ENCODE measurements around the gene OPN4.
A peak's percentile ranks its signal among the peaks of the same experiment; 100 is the strongest.

Gene OPN4

GRCh38 chr10:86699991-86700840 is 45.9 kb downstream of the OPN4 start:
- DNase-seq (ENCODE audit: low read depth) = no peak

GRCh38 chr10:86700851-86701617 is 46.7 kb downstream of the OPN4 start:
- no peak for DNase-seq (ENCODE audit: low read depth)

- DNase-seq (ENCODE audit: low read depth) = no peak
Observed at GRCh38 chr10:86703176-86703575, 48.8 kb downstream of the OPN4 start.

- DNase-seq (ENCODE audit: low read depth) = no peak
Observed at GRCh38 chr10:86705139-86705538, 50.8 kb downstream of the OPN4 start.

GRCh38 chr10:86705905-86706304 is 51.6 kb downstream of the OPN4 start:
- DNase-seq (ENCODE audit: low read depth) = no peak

GRCh38 chr10:86706401-86706841 is 52.1 kb downstream of the OPN4 start:
- DNase-seq (ENCODE audit: low read depth) = no peak

- DNase-seq (ENCODE audit: low read depth) = no peak
Observed at GRCh38 chr10:86706977-86707376, 52.6 kb downstream of the OPN4 start.

- DNase-seq (ENCODE audit: low read depth) = no peak
Observed at GRCh38 chr10:86707505-86707904, 53.2 kb downstream of the OPN4 start.

GRCh38 chr10:86708068-86708782 is 53.9 kb downstream of the OPN4 start:
- no peak for DNase-seq (ENCODE audit: low read depth)

GRCh38 chr10:86708783-86709380 is 54.5 kb downstream of the OPN4 start:
- no peak for DNase-seq (ENCODE audit: low read depth)

GRCh38 chr10:86709396-86710185 is 55.2 kb downstream of the OPN4 start:
- DNase-seq (ENCODE audit: low read depth) = no peak

- DNase-seq (ENCODE audit: low read depth) = peak; percentile 74
Observed at GRCh38 chr10:86710987-86711512, 56.7 kb downstream of the OPN4 start.

- DNase-seq (ENCODE audit: low read depth) = peak; percentile 42
Observed at GRCh38 chr10:86711513-86712316, 57.4 kb downstream of the OPN4 start.

- DNase-seq (ENCODE audit: low read depth) = no peak
Observed at GRCh38 chr10:86712317-86712707, 58.0 kb downstream of the OPN4 start.

GRCh38 chr10:86715156-86715795 is 60.9 kb downstream of the OPN4 start:
- DNase-seq (ENCODE audit: low read depth) = no peak

- DNase-seq (ENCODE audit: low read depth) = no peak
Observed at GRCh38 chr10:86715836-86716235, 61.5 kb downstream of the OPN4 start.
